NCI-H2171 treated with DMSO at 0.1 percent for 48 hours (cell line): ENCODE measurements around the gene CDH12.
"Not testable (repeated sequence)": the region's sequence is repeated elsewhere in the genome, so short reads cannot be mapped to it uniquely, and the experiment has no call there.

ENCODE experiments used
- DNase-seq: peaks from one replicate; lab custom pipeline; 2025; lab: John Stamatoyannopoulos, UW

The CDH12 gene

GRCh38 chr5:22432905-22433304 lies 420.2 kb downstream of the CDH12 start:
- DNase-seq = no peak

- no peak for DNase-seq
Measured at GRCh38 chr5:22431840-22432239, 421.3 kb downstream of the CDH12 start.

- peak; percentile 48 for DNase-seq
Measured at GRCh38 chr5:22431406-22431805, 421.7 kb downstream of the CDH12 start.

GRCh38 chr5:22411554-22412349 lies 441.4 kb downstream of the CDH12 start:
- DNase-seq = no peak

GRCh38 chr5:22391956-22392355 lies 461.2 kb downstream of the CDH12 start:
- peak; percentile 39 for DNase-seq

GRCh38 chr5:22390888-22391287 lies 462.3 kb downstream of the CDH12 start:
- no peak for DNase-seq

GRCh38 chr5:22372826-22373660 lies 480.1 kb downstream of the CDH12 start:
- no peak for DNase-seq

GRCh38 chr5:22372376-22372775 lies 480.8 kb downstream of the CDH12 start:
- peak; percentile 40 for DNase-seq

- DNase-seq = no peak
Measured at GRCh38 chr5:22354956-22355355, 498.2 kb downstream of the CDH12 start.

- DNase-seq = peak; percentile 96
Measured at GRCh38 chr5:22352493-22352892, 500.7 kb downstream of the CDH12 start.

GRCh38 chr5:22351178-22351577 lies 502.0 kb downstream of the CDH12 start:
- no peak for DNase-seq

- no peak for DNase-seq
Measured at GRCh38 chr5:22348027-22348426, 505.1 kb downstream of the CDH12 start.

- no peak for DNase-seq
Measured at GRCh38 chr5:22344000-22344399, 509.1 kb downstream of the CDH12 start.

- no peak for DNase-seq
Measured at GRCh38 chr5:22341406-22341805, 511.7 kb downstream of the CDH12 start.

- DNase-seq = not testable (repeated sequence)
Measured at GRCh38 chr5:22332949-22333348, 520.2 kb downstream of the CDH12 start.

- no peak for DNase-seq
Measured at GRCh38 chr5:22329683-22330082, 523.5 kb downstream of the CDH12 start.

GRCh38 chr5:22319798-22320197 lies 533.3 kb downstream of the CDH12 start:
- peak; percentile 20 for DNase-seq

- DNase-seq = no peak
Measured at GRCh38 chr5:22316294-22316693, 536.9 kb downstream of the CDH12 start.

GRCh38 chr5:22315052-22315451 lies 538.1 kb downstream of the CDH12 start:
- not testable (repeated sequence) for DNase-seq

GRCh38 chr5:22314548-22314947 lies 538.6 kb downstream of the CDH12 start:
- DNase-seq = no peak

GRCh38 chr5:22306011-22306410 lies 547.1 kb downstream of the CDH12 start:
- peak; percentile 24 for DNase-seq

- no peak for DNase-seq
Measured at GRCh38 chr5:22295832-22296231, 557.3 kb downstream of the CDH12 start.

GRCh38 chr5:22293147-22293546 lies 560.0 kb downstream of the CDH12 start:
- no peak for DNase-seq
